Measurements from ENCODE around the gene BTBD2. TPM values are rescaled to one million over a fixed set of nuclear protein-coding genes. Genes with fewer than 3 reads are reported as not detected.

BTBD2 gene
- total RNA-seq, 1 experiment from 2014 or later = 81.0 TPM

DNA sequence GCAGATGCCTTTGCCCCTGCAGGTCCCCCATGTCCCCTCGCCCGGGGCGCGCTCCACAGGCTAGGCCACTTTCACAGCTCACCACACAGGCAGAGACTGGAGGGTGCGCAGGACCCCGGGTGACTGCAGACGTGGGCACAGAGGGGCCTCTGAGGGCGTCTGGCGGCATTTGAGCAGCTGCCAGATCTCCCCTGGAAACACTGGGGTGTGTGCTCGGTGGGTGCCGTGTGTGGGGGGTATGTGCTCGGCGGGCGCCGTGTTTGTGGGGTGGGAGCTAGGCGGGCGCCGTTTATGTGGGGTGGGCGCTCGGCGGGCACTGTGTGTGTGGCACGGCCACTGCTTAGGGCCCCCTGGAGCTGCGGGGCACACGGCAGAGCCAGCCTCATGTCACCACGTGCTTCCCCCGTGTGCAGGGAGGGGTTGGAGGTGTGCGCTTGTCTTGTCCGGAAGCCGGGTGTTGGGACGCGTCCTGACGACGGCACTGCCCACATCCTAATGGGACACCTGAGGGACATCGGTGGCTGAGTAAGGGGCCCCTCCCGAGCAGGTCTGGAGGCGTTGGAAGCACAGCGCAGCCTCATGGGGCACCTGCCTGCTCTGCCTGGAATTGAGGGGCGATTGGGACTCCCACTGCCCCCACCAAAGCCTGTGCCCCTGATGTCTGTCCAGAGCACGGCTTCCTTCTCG lies 57.8 kb downstream of the BTBD2 start:
- CTCF ChIA-PET = no interaction called here
- no peak for TF ChIP-seq EZH2 (IDR thresholded peaks at IDR 0.05; ENCODE audit: low read depth)
- TF ChIP-seq, protein P1, sequence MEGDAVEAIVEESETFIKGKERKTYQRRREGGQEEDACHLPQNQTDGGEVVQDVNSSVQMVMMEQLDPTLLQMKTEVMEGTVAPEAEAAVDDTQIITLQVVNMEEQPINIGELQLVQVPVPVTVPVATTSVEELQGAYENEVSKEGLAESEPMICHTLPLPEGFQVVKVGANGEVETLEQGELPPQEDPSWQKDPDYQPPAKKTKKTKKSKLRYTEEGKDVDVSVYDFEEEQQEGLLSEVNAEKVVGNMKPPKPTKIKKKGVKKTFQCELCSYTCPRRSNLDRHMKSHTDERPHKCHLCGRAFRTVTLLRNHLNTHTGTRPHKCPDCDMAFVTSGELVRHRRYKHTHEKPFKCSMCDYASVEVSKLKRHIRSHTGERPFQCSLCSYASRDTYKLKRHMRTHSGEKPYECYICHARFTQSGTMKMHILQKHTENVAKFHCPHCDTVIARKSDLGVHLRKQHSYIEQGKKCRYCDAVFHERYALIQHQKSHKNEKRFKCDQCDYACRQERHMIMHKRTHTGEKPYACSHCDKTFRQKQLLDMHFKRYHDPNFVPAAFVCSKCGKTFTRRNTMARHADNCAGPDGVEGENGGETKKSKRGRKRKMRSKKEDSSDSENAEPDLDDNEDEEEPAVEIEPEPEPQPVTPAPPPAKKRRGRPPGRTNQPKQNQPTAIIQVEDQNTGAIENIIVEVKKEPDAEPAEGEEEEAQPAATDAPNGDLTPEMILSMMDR (conservative IDR thresholded peaks at IDR 0.05) = no peak

DNA sequence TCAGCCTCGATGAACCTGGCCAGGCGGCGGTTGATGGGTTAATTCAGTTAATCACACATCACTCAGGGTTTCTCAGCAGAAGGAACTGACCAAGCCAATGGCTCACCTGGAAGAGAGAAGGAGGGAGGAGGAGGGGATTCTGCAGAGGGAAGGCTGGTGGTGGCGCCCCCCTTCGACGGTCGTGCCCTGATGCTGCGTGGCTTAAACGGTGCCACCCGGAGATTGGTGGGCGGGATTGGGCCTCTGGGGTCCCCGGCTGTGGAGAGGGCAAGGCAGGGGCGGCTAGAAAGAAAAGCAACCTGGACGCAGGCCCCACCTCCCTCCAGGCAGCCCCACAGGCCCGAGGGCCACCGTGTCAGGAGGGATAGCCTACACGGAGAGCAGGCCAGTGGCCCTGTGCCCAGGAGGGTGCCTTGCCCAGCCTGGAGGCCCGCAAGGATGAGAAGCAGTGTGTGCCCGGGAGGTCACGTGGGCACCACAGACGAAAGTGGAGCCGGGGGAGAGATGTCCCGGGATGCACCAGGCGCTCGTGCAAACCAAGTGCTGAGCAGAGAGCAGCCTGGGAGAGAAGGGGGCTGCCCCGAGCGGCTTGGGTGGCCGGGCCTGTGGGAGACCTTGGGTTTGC lies 58.5 kb downstream of the BTBD2 start:
- H3K4me3 ChIP-seq = no peak overlapping the region
- POLR2A ChIA-PET (ENCODE audit: unreplicated experiment) = no interaction called here
- H3K36me3 ChIP-seq (ENCODE audit: low read depth) = no peaks in the 10 kb centered on the region
- peaks cover 14% of the 10 kb centered on the region for H4K20me1 ChIP-seq (ENCODE audit: insufficient read depth)
- no peaks in the 10 kb centered on the region for H3K4me1 ChIP-seq (replicated peaks; ENCODE audit: insufficient read depth)
- CTCF ChIA-PET = no interaction called here
- no peak for DNase-seq
- H3K9me2 ChIP-seq (ENCODE audit: insufficient read depth) = no peaks in the 10 kb centered on the region
- TF ChIP-seq, protein P1 (conservative IDR thresholded peaks at IDR 0.05) = no peak
- no peak for TF ChIP-seq EZH2 (IDR thresholded peaks at IDR 0.05; ENCODE audit: low read depth)
- H3F3A ChIP-seq (ENCODE audit: insufficient read depth, low read depth) = no peaks in the 10 kb centered on the region
- no peak overlapping the region for H3K27ac ChIP-seq
- no peak overlapping the region for H2AFZ ChIP-seq
- H3K9me3 ChIP-seq (ENCODE audit: insufficient read depth, low read depth) = no peaks in the 10 kb centered on the region
- 0 out of 2 replicates have a peak, but pooled peaks cover under 1% of the 10 kb centered on the region for H3K79me2 ChIP-seq (ENCODE audit: low read depth)
- intact Hi-C loops (cut with micrococcal nuclease; ENCODE audit: unreplicated experiment) = no loop called here
- BruUV-seq (replicated peaks) = no TSS peak
- no peak overlapping the region for H3K4me2 ChIP-seq
- no peaks in the 10 kb centered on the region for H3K27me3 ChIP-seq (ENCODE audit: insufficient read depth, low read depth)

More for the DNA sequence above, 57.8 kb downstream of the BTBD2 start:
- H3K36me3 ChIP-seq (ENCODE audit: low read depth) = no peaks in the 10 kb centered on the region
- BruUV-seq (replicated peaks) = no TSS peak
- no peak overlapping the region for H3K4me3 ChIP-seq
- intact Hi-C loops (cut with micrococcal nuclease; ENCODE audit: unreplicated experiment) = no loop called here
- no peaks in the 10 kb centered on the region for H3K4me1 ChIP-seq (replicated peaks; ENCODE audit: insufficient read depth)
- no peaks in the 10 kb centered on the region for H3K27me3 ChIP-seq (ENCODE audit: insufficient read depth, low read depth)
- H2AFZ ChIP-seq = no peak overlapping the region
- POLR2A ChIA-PET (ENCODE audit: unreplicated experiment) = no interaction called here
- no peaks in the 10 kb centered on the region for H3F3A ChIP-seq (ENCODE audit: insufficient read depth, low read depth)
- no peaks in the 10 kb centered on the region for H3K79me2 ChIP-seq (ENCODE audit: low read depth)
- no peaks in the 10 kb centered on the region for H3K9me2 ChIP-seq (ENCODE audit: insufficient read depth)
- no peaks in the 10 kb centered on the region for H3K9me3 ChIP-seq (ENCODE audit: insufficient read depth, low read depth)
- H3K27ac ChIP-seq = no peak overlapping the region
- no peak for DNase-seq
- H4K20me1 ChIP-seq (ENCODE audit: insufficient read depth) = peaks cover 14% of the 10 kb centered on the region
- H3K4me2 ChIP-seq = no peak overlapping the region

DNA sequence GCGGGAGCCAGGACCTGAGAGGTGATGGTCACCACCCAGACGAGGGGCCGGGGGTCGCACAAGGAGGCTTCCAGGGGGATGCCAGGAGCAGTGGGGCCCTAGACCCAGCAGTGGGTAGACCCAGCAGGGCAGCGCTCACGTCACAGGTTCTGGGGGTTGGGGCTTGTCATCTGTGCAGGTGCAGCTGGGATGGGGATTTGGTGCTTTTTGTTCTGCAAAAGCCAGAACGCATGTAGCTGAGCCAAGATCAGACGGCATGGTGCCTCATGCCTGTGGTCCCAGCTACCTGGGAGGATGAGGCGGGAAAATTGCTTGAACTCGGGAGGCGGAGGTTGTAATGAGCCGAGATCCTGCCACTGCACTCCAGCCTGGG lies 59.4 kb downstream of the BTBD2 start:
- TF ChIP-seq, protein P1 (conservative IDR thresholded peaks at IDR 0.05) = no peak
- TF ChIP-seq EZH2 (IDR thresholded peaks at IDR 0.05; ENCODE audit: low read depth) = no peak
- ChIA-PET CTCF (no interaction called here), POLR2A (ENCODE audit: unreplicated experiment) (no interaction called here)
- H3K4me2 ChIP-seq = no peak overlapping the region
- H3K36me3 ChIP-seq (ENCODE audit: low read depth) = no peaks in the 10 kb centered on the region
- intact Hi-C loops (cut with micrococcal nuclease; ENCODE audit: unreplicated experiment) = no loop called here
- no peak overlapping the region for H2AFZ ChIP-seq
- no peaks in the 10 kb centered on the region for H3K9me3 ChIP-seq (ENCODE audit: insufficient read depth, low read depth)
- H3K79me2 ChIP-seq (ENCODE audit: low read depth) = 0 out of 2 replicates have a peak, but pooled peaks cover 4% of the 10 kb centered on the region
- H3K27ac ChIP-seq = no peak overlapping the region
- DNase-seq = no peak
- H3K27me3 ChIP-seq (ENCODE audit: insufficient read depth, low read depth) = no peaks in the 10 kb centered on the region
- H3K4me1 ChIP-seq (replicated peaks; ENCODE audit: insufficient read depth) = no peaks in the 10 kb centered on the region
- no peaks in the 10 kb centered on the region for H3F3A ChIP-seq (ENCODE audit: insufficient read depth, low read depth)
- peaks cover 14% of the 10 kb centered on the region for H4K20me1 ChIP-seq (ENCODE audit: insufficient read depth)
- H3K9me2 ChIP-seq (ENCODE audit: insufficient read depth) = no peaks in the 10 kb centered on the region
- H3K4me3 ChIP-seq = no peak overlapping the region
- no TSS peak for BruUV-seq (replicated peaks)
